SK-N-SH (cell line): Measurements from ENCODE around the gene ATL3. TPM values are rescaled to one million over a fixed set of nuclear protein-coding genes. Genes with fewer than 3 reads are reported as not detected.

Source experiments
- CTCF ChIA-PET: fragments of 300-600, 350-600 bp; formaldehyde crosslinking; extraction: SDS; loops from one replicate; lab custom pipeline; 2021; lab: Yijun Ruan, JAX
- POLR2A ChIA-PET: fragments of 350-600 bp; sonication (Branson Sonifier 250); formaldehyde crosslinking; extraction: SDS; loops from one replicate; lab custom pipeline; 2020; ENCODE audit warnings: antibody characterized with exemption, inconsistent platforms; lab: Yijun Ruan, JAX
- DNase-seq: peaks from one replicate; pipeline ENCODE4 v3.0.0; 2012
- H2AFZ ChIP-seq: fragments of 200-600 bp; sonication (generic); 2 replicates; pipeline ENCODE4 v1.8.1; 2016; ENCODE audit warnings: antibody characterized with exemption, mild to moderate bottlenecking, low read depth
- H3F3A ChIP-seq: fragments of 200-600 bp; sonication (generic); replicated peaks from 2 replicates; pipeline ENCODE3; 2016; ENCODE audit warnings: antibody characterized with exemption, mild to moderate bottlenecking; ENCODE audit not compliant: insufficient read depth
- H3K27ac ChIP-seq, 2 experiments: fragments of 200-500 bp in 1 of 2; fragments of 200-600 bp in 1 of 2; sonication (Bioruptor generic) in 1 of 2; sonication (generic), shearing (Covaris generic) in 1 of 2; 2 replicates each; pipeline versions ENCODE4 v1.5.1 to v1.6.1; 2014 to 2016; ENCODE audit warnings: low read depth in 2 of 2, inconsistent platforms in 1 of 2, low read length in 1 of 2, mild to moderate bottlenecking in 1 of 2, mixed read lengths in 1 of 2
- H3K27me3 ChIP-seq: fragments of 200-600 bp; sonication (generic), shearing (Covaris generic); 2 replicates; pipeline ENCODE4 v1.6.1; 2016; ENCODE audit warnings: mixed run types; ENCODE audit not compliant: insufficient read depth
- H3K36me3 ChIP-seq, 2 experiments: fragments of 200-500 bp in 1 of 2; fragments of 200-600 bp in 1 of 2; sonication (Bioruptor generic) in 1 of 2; sonication (generic) in 1 of 2; replicated peaks in 1 of 2; 2 replicates each; pipeline versions ENCODE3 to v1.5.1; 2014 to 2016; ENCODE audit warnings: low read length in 1 of 2, mild to moderate bottlenecking in 1 of 2; ENCODE audit not compliant: insufficient read depth in 2 of 2, control insufficient read depth in 1 of 2
- H3K4me1 ChIP-seq, 2 experiments: fragments of 200-500 bp in 1 of 2; fragments of 200-600 bp in 1 of 2; sonication (Bioruptor generic) in 1 of 2; sonication (generic), shearing (Covaris generic) in 1 of 2; 2 replicates each; pipeline versions ENCODE4 v1.5.1 to v1.6.1; 2014 to 2016; ENCODE audit warnings: low read depth in 1 of 2, low read length in 1 of 2, mixed run types in 1 of 2; ENCODE audit not compliant: insufficient read depth in 2 of 2, control insufficient read depth in 1 of 2
- H3K4me2 ChIP-seq: fragments of 200-600 bp; sonication (generic), shearing (Covaris generic); 2 replicates; pipeline ENCODE4 v1.6.1; 2017; ENCODE audit warnings: mixed run types
- H3K4me3 ChIP-seq, 2 experiments: fragments of 200-500 bp in 1 of 2; fragments of 200-600 bp in 1 of 2; sonication (Bioruptor generic) in 1 of 2; sonication (generic), shearing (Covaris generic) in 1 of 2; 2 replicates each; pipeline versions ENCODE4 v1.5.1 to v1.8.1; 2014 to 2016; ENCODE audit warnings: low read depth in 2 of 2, inconsistent platforms in 1 of 2, low read length in 1 of 2, mild to moderate bottlenecking in 1 of 2, mixed read lengths in 1 of 2, moderate library complexity in 1 of 2
- H3K79me2 ChIP-seq: fragments of 200-600 bp; sonication (generic); 2 replicates; pipeline ENCODE4 v1.8.1; 2017; ENCODE audit warnings: mild to moderate bottlenecking; ENCODE audit not compliant: insufficient read depth
- H3K9ac ChIP-seq: fragments of 200-600 bp; sonication (generic); 2 replicates; pipeline ENCODE4 v1.6.1; 2017; ENCODE audit warnings: mixed run types
- H3K9me2 ChIP-seq: fragments of 200-600 bp; sonication (generic); 2 replicates; pipeline ENCODE4 v1.6.1; 2017; ENCODE audit warnings: mixed run types
- H3K9me3 ChIP-seq: fragments of 200-600 bp; sonication (generic); 2 replicates; pipeline ENCODE4 v1.6.1; 2017; ENCODE audit warnings: mixed run types, mild to moderate bottlenecking, moderate library complexity
- H4K20me1 ChIP-seq: fragments of 200-600 bp; sonication (generic); 2 replicates; pipeline ENCODE4 v1.6.1; 2017; ENCODE audit warnings: mild to moderate bottlenecking, mixed run types; ENCODE audit not compliant: insufficient read depth
- CHD2 ChIP-seq: fragments of 150-350 bp; IDR thresholded peaks from 2 replicates; pipeline ENCODE4 v1.6.1; 2018; ENCODE audit warnings: low read length; ENCODE audit not compliant: partially characterized antibody
- ELF1 ChIP-seq: IDR thresholded peaks from 2 replicates; pipeline ENCODE4 v1.4.0; 2012
- EP300 ChIP-seq, 2 experiments: IDR thresholded peaks; 2 replicates each; pipeline versions ENCODE4 v1.4.0 to v1.6.1; 2012; ENCODE audit warnings: borderline replicate concordance in 1 of 2, low read depth in 1 of 2, low read length in 1 of 2
- EZH2phosphoT487 ChIP-seq: fragments of 200-600 bp; sonication (generic); IDR thresholded peaks from 2 replicates; pipeline ENCODE4 v1.6.1; 2017; ENCODE audit warnings: low read depth, mixed run types, mild to moderate bottlenecking, antibody characterized with exemption, moderate library complexity, borderline replicate concordance
- FOXJ3 ChIP-seq: sonication (generic); formaldehyde crosslinking; IDR thresholded peaks from 2 replicates; pipeline ENCODE4 v1.5.1; 2020; ENCODE audit warnings: mild to moderate bottlenecking, missing genetic modification reagents
- FOXM1 ChIP-seq: IDR thresholded peaks from 2 replicates; pipeline ENCODE4 v1.4.0; 2012; ENCODE audit warnings: low read depth, mild to moderate bottlenecking
- GABPA ChIP-seq: IDR thresholded peaks from 2 replicates; pipeline ENCODE4 v1.4.0; 2012; ENCODE audit warnings: low read depth, mild to moderate bottlenecking
- GATA2 ChIP-seq: sonication (generic); formaldehyde crosslinking; IDR thresholded peaks from 2 replicates; pipeline ENCODE4 v1.5.0; 2020; ENCODE audit warnings: mild to moderate bottlenecking, missing genetic modification reagents
- IRF3 ChIP-seq: fragments of 150-350 bp; IDR thresholded peaks from 2 replicates; pipeline ENCODE4 v1.6.1; 2016; ENCODE audit warnings: mild to moderate bottlenecking, low read depth, low read length
- JUND ChIP-seq: IDR thresholded peaks from 2 replicates; pipeline ENCODE4 v1.4.0; 2012
- MEF2A ChIP-seq: IDR thresholded peaks from 2 replicates; pipeline ENCODE4 v1.4.0; 2012; ENCODE audit warnings: low read depth, borderline replicate concordance
- MXI1 ChIP-seq: IDR thresholded peaks from 2 replicates; pipeline ENCODE4 v1.6.1; 2012; ENCODE audit warnings: mild to moderate bottlenecking, low read depth, low read length, improper control_type of control experiment
- NFIC ChIP-seq: IDR thresholded peaks from 2 replicates; pipeline ENCODE4 v1.4.0; 2012; ENCODE audit warnings: borderline replicate concordance
- NRF1 ChIP-seq: IDR thresholded peaks from 2 replicates; pipeline ENCODE4 v1.6.1; 2012; ENCODE audit warnings: low read depth, mild to moderate bottlenecking, low read length
- POLR2AphosphoS5 ChIP-seq: IDR thresholded peaks from 2 replicates; pipeline ENCODE4 v1.6.1; 2012; ENCODE audit warnings: low read depth, low read length
- RAD21 ChIP-seq: IDR thresholded peaks from 2 replicates; pipeline ENCODE4 v1.6.1; 2012; ENCODE audit warnings: mild to moderate bottlenecking, low read length
- RCOR1 ChIP-seq: fragments of 150-350 bp; IDR thresholded peaks from 2 replicates; pipeline ENCODE4 v1.6.1; 2017; ENCODE audit warnings: antibody characterized with exemption, low read length
- RFX5 ChIP-seq: IDR thresholded peaks from 2 replicates; pipeline ENCODE4 v1.6.1; 2012; ENCODE audit warnings: mild to moderate bottlenecking, improper control_type of control experiment, low read length
- SIN3A ChIP-seq: IDR thresholded peaks from 2 replicates; pipeline ENCODE4 v1.6.1; 2012; ENCODE audit warnings: low read depth, mild to moderate bottlenecking, low read length, moderate library complexity, borderline replicate concordance
- SMC3 ChIP-seq: IDR thresholded peaks from 2 replicates; pipeline ENCODE4 v1.6.1; 2012; ENCODE audit warnings: low read depth, low read length, improper control_type of control experiment
- TAF1 ChIP-seq: IDR thresholded peaks from 2 replicates; pipeline ENCODE4 v1.6.1; 2012; ENCODE audit warnings: low read depth, mild to moderate bottlenecking, low read length, moderate library complexity, borderline replicate concordance
- TCF12 ChIP-seq: IDR thresholded peaks from 2 replicates; pipeline ENCODE4 v1.4.0; 2012
- TEAD4 ChIP-seq: IDR thresholded peaks from 2 replicates; pipeline ENCODE4 v1.4.0; 2012; ENCODE audit warnings: mild to moderate bottlenecking, borderline replicate concordance; ENCODE audit not compliant: insufficient read depth
- YY1 ChIP-seq: IDR thresholded peaks from 2 replicates; pipeline ENCODE4 v1.4.0; 2012; ENCODE audit warnings: low read depth, mild to moderate bottlenecking
- WGBS: methylation state at CpG from one replicate; pipeline ENCODE4 v1.1.6; 2017; ENCODE audit warnings: low lambda C conversion rate; 5-methylcytosine and 5-hydroxymethylcytosine counted together
- polyA plus RNA-seq, 3 experiments: library from polyadenylated mRNA; depleted of rRNA; stranded (reverse); fragments of >200 nt; gene quantifications; 2 replicates each; pipeline ENCODE4 v1.2.3, GENCODE V29; 2012
- TF ChIP-seq, protein P1 (sequence below): IDR thresholded peaks from 2 replicates; pipeline ENCODE4 v1.4.0; 2012; ENCODE audit warnings: low read depth, borderline replicate concordance
- TF ChIP-seq, protein P2 (sequence below): fragments of 200-600 bp; sonication (generic); IDR thresholded peaks from 2 replicates; pipeline ENCODE4 v1.6.1; 2017; ENCODE audit warnings: antibody characterized with exemption, mild to moderate bottlenecking, moderate library complexity
- TF ChIP-seq, protein P3 (sequence below): IDR thresholded peaks from 2 replicates; pipeline ENCODE4; 2012
- TF ChIP-seq, protein P4 (sequence below): IDR thresholded peaks from 2 replicates; pipeline ENCODE4 v1.6.1; 2012; ENCODE audit warnings: mild to moderate bottlenecking, low read depth, low read length, moderate library complexity

ATL3 gene
- polyA plus RNA-seq, 1 of the 3 experiments (the other 2 are of a cell fraction), result 13.1 TPM

DNA sequence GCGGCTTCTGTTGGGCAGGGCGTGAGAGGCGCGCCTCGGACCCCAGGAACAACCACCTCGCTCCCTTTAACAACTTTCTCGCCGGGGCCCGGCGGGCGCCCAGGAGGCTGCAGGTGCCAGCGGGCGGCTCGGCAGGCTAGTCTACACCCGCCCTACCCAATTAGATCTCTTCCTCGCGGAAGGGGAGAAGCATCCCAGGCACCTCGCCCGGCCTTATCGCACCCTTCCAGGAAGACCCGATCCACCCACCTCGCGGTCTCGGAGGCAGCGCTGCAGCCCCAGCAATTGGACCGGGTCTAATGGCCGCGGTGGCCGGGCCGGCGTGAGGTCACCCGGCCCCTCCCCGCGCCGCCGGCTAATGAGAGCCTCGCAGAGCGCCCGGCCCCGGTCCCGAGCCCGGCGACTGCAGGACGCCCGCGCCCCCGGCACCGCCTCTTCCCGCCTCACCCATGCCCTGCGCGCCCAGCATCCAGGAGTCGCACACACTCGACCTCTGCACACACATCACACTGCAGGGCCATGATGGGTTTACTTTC is 57.0 kb downstream of the ATL3 start, which contains the start of gene PLAAT3:
Gene PLAAT3 (minus strand): TSS at position 298 of the 536 bp plus-strand sequence. CDS start 419 bp downstream, outside the sequence.
- no peaks in the 10 kb centered on the region for H4K20me1 ChIP-seq
- H3K4me3 ChIP-seq, result peak within 1 kb of the TSS; percentile 74 to 79
- peak within 1 kb of the TSS; percentile 49 for H3K9ac ChIP-seq
- H3K4me2 ChIP-seq, result peak within 1 kb of the TSS; percentile 94
- H2AFZ ChIP-seq, result peak within 1 kb of the TSS; percentile 97
- no peaks in the 10 kb centered on the region for H3K9me3 ChIP-seq
- no peaks in the 10 kb centered on the region for H3K27me3 ChIP-seq
- ChIA-PET POLR2A (no interaction called here), CTCF (interaction anchor here (1.3 kb wide), 1 partner anchor 25 kb away, joined by 3 read pairs; no protein-coding TSS in a partner anchor)
- no peaks in the 10 kb centered on the region for H3K79me2 ChIP-seq
- 0% methylated on average over 11 of the region's 53 CpGs for WGBS
- peak within 1 kb of the TSS; percentile 15 to 30; a peak in 1 of 4 replicates for H3K27ac ChIP-seq
- peaks cover 9% of the 10 kb centered on the region for H3F3A ChIP-seq
- peak; percentile 87 for DNase-seq
- no peaks in the 10 kb centered on the region for H3K9me2 ChIP-seq
- no peaks in the 10 kb centered on the region for H3K36me3 ChIP-seq
- peaks cover 12 to 15% of the 10 kb centered on the region in 2 experiments for H3K4me1 ChIP-seq
- TF ChIP-seq JUND (no peak), RAD21 (no peak), SMC3 (no peak), EP300 (IDR thresholded peaks at IDR 0.05; ENCODE audit: borderline replicate concordance in 1 of 2, low read depth in 1 of 2, low read length in 1 of 2) (no peak), POLR2AphosphoS5 (no peak), RCOR1 (0 out of 2 replicates have a peak, but pooled peaks have one; percentile 5), MEF2A (no peak), TCF12 (no peak), NFIC (no peak), GABPA (no peak), FOXJ3 (CRISPR knock-in tag) (peak; percentile 16; the same call in 1 of the 2 replicates), YY1 (peak; percentile 45; the same call in 1 of the 2 replicates), EZH2phosphoT487 (no peak), ELF1 (no peak), NRF1 (no peak), TAF1 (no peak), TEAD4 (no peak), CHD2 (no peak), IRF3 (no peak), GATA2 (CRISPR knock-in tag) (no peak), FOXM1 (no peak), RFX5 (no peak), SIN3A (no peak), MXI1 (peak; percentile 30; the same call in 1 of the 2 replicates)
- TF ChIP-seq, protein P1, sequence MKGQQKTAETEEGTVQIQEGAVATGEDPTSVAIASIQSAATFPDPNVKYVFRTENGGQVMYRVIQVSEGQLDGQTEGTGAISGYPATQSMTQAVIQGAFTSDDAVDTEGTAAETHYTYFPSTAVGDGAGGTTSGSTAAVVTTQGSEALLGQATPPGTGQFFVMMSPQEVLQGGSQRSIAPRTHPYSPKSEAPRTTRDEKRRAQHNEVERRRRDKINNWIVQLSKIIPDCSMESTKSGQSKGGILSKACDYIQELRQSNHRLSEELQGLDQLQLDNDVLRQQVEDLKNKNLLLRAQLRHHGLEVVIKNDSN, result no peak
- TF ChIP-seq, protein P2, sequence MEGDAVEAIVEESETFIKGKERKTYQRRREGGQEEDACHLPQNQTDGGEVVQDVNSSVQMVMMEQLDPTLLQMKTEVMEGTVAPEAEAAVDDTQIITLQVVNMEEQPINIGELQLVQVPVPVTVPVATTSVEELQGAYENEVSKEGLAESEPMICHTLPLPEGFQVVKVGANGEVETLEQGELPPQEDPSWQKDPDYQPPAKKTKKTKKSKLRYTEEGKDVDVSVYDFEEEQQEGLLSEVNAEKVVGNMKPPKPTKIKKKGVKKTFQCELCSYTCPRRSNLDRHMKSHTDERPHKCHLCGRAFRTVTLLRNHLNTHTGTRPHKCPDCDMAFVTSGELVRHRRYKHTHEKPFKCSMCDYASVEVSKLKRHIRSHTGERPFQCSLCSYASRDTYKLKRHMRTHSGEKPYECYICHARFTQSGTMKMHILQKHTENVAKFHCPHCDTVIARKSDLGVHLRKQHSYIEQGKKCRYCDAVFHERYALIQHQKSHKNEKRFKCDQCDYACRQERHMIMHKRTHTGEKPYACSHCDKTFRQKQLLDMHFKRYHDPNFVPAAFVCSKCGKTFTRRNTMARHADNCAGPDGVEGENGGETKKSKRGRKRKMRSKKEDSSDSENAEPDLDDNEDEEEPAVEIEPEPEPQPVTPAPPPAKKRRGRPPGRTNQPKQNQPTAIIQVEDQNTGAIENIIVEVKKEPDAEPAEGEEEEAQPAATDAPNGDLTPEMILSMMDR, result 0 out of 2 replicates have a peak, but pooled peaks have one; percentile 12
- TF ChIP-seq, protein P3, sequence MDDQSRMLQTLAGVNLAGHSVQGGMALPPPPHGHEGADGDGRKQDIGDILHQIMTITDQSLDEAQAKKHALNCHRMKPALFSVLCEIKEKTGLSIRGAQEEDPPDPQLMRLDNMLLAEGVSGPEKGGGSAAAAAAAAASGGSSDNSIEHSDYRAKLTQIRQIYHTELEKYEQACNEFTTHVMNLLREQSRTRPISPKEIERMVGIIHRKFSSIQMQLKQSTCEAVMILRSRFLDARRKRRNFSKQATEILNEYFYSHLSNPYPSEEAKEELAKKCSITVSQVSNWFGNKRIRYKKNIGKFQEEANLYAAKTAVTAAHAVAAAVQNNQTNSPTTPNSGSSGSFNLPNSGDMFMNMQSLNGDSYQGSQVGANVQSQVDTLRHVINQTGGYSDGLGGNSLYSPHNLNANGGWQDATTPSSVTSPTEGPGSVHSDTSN, result no peak
- TF ChIP-seq, protein P4, sequence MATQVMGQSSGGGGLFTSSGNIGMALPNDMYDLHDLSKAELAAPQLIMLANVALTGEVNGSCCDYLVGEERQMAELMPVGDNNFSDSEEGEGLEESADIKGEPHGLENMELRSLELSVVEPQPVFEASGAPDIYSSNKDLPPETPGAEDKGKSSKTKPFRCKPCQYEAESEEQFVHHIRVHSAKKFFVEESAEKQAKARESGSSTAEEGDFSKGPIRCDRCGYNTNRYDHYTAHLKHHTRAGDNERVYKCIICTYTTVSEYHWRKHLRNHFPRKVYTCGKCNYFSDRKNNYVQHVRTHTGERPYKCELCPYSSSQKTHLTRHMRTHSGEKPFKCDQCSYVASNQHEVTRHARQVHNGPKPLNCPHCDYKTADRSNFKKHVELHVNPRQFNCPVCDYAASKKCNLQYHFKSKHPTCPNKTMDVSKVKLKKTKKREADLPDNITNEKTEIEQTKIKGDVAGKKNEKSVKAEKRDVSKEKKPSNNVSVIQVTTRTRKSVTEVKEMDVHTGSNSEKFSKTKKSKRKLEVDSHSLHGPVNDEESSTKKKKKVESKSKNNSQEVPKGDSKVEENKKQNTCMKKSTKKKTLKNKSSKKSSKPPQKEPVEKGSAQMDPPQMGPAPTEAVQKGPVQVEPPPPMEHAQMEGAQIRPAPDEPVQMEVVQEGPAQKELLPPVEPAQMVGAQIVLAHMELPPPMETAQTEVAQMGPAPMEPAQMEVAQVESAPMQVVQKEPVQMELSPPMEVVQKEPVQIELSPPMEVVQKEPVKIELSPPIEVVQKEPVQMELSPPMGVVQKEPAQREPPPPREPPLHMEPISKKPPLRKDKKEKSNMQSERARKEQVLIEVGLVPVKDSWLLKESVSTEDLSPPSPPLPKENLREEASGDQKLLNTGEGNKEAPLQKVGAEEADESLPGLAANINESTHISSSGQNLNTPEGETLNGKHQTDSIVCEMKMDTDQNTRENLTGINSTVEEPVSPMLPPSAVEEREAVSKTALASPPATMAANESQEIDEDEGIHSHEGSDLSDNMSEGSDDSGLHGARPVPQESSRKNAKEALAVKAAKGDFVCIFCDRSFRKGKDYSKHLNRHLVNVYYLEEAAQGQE, result no peak
